NOMO-1 treated with dmso at 0.1 percent for 144 hours (cell line): ENCODE data around the gene MOB3A.

ENCODE experiments used
- DNase-seq: peaks from one replicate; lab custom pipeline; 2025; ENCODE audit not compliant: unreplicated experiment; lab: John Stamatoyannopoulos, UW

Gene MOB3A

GRCh38 chr19:2126879-2127518, 30.9 kb upstream of the MOB3A start:
- no peak for DNase-seq

GRCh38 chr19:2123682-2124387, 27.7 kb upstream of the MOB3A start:
- DNase-seq = no peak

GRCh38 chr19:2122982-2123381, 26.9 kb upstream of the MOB3A start:
- no peak for DNase-seq

- DNase-seq = no peak
These were observed 26.1 kb upstream of the MOB3A start for GRCh38 chr19:2122251-2122650.

- no peak for DNase-seq
These were observed 25.4 kb upstream of the MOB3A start for GRCh38 chr19:2121416-2122051.

GRCh38 chr19:2120821-2121220, 24.7 kb upstream of the MOB3A start:
- no peak for DNase-seq

GRCh38 chr19:2119921-2120785, 24.0 kb upstream of the MOB3A start:
- DNase-seq = no peak

GRCh38 chr19:2118438-2118837, 22.3 kb upstream of the MOB3A start:
- DNase-seq = no peak

GRCh38 chr19:2117215-2117960, 21.3 kb upstream of the MOB3A start:
- no peak for DNase-seq

GRCh38 chr19:2116507-2116906, 20.4 kb upstream of the MOB3A start:
- no peak for DNase-seq

- no peak for DNase-seq
These were observed 19.8 kb upstream of the MOB3A start for GRCh38 chr19:2115911-2116426.

- DNase-seq = no peak
These were observed 19.2 kb upstream of the MOB3A start for GRCh38 chr19:2115324-2115723.

GRCh38 chr19:2114821-2115220, 18.7 kb upstream of the MOB3A start:
- DNase-seq = no peak

GRCh38 chr19:2114218-2114617, 18.1 kb upstream of the MOB3A start:
- no peak for DNase-seq

- no peak for DNase-seq
These were observed 17.5 kb upstream of the MOB3A start for GRCh38 chr19:2113439-2114211.

GRCh38 chr19:2112516-2113320, 16.6 kb upstream of the MOB3A start:
- no peak for DNase-seq

GRCh38 chr19:2111886-2112285, 15.8 kb upstream of the MOB3A start:
- DNase-seq = no peak

GRCh38 chr19:2111425-2111824, 15.3 kb upstream of the MOB3A start:
- no peak for DNase-seq

GRCh38 chr19:2110822-2111221, 14.7 kb upstream of the MOB3A start:
- no peak for DNase-seq
